ENCODE measurements around the gene TSPAN7.

Gene TSPAN7

DNA sequence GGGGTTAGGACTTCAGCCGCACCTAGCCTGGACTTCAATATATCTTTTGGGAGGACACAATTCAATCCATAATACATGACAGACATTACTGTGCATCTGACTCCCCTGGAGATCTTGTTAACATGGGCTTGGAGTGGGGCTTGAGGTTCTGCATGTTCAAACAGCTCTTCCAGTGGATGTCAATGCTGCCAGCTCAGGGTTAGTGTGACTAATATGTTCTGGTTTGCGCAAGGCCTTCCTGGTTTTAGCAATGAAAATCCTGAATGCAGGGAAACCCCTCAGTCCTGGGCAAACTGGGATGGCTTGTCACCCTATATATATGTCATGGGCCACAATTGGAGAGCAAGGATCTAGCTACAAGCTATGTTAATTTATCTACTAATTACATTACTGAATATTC lies 2.7 kb upstream of the TSPAN7 start:
- Histone ChIP-seq H3K4me3 (ENCODE audit: low read length) (no peak overlapping the region), H3K9me2 (replicated peaks; ENCODE audit: control insufficient read depth, low read length) (no peaks in the 10 kb centered on the region), H3K27ac (ENCODE audit: low read depth, low read length) (no peak overlapping the region), H3K79me2 (ENCODE audit: control insufficient read depth, low read length) (no peaks in the 10 kb centered on the region), H3K27me3 (ENCODE audit: control insufficient read depth, low read length) (no peaks in the 10 kb centered on the region), H3F3A (ENCODE audit: control insufficient read depth, insufficient read depth) (no peaks in the 10 kb centered on the region), H3K36me3 (ENCODE audit: control insufficient read depth, low read length) (no peaks in the 10 kb centered on the region), H3K4me1 (ENCODE audit: control insufficient read depth, low read length) (no peaks in the 10 kb centered on the region), H4K20me1 (ENCODE audit: control insufficient read depth, insufficient read depth, low read depth, low read length) (no peaks in the 10 kb centered on the region), H3K9me3 (ENCODE audit: control insufficient read depth, insufficient read depth, low read length) (no peaks in the 10 kb centered on the region), H3K4me2 (ENCODE audit: low read length) (no peak overlapping the region)
- TF ChIP-seq EZH2phosphoT487 (IDR thresholded peaks at IDR 0.05; ENCODE audit: borderline replicate concordance, low read length) = no peak
- TF ChIP-seq, protein P1, sequence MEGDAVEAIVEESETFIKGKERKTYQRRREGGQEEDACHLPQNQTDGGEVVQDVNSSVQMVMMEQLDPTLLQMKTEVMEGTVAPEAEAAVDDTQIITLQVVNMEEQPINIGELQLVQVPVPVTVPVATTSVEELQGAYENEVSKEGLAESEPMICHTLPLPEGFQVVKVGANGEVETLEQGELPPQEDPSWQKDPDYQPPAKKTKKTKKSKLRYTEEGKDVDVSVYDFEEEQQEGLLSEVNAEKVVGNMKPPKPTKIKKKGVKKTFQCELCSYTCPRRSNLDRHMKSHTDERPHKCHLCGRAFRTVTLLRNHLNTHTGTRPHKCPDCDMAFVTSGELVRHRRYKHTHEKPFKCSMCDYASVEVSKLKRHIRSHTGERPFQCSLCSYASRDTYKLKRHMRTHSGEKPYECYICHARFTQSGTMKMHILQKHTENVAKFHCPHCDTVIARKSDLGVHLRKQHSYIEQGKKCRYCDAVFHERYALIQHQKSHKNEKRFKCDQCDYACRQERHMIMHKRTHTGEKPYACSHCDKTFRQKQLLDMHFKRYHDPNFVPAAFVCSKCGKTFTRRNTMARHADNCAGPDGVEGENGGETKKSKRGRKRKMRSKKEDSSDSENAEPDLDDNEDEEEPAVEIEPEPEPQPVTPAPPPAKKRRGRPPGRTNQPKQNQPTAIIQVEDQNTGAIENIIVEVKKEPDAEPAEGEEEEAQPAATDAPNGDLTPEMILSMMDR (IDR thresholded peaks at IDR 0.05; ENCODE audit: low read depth, low read length, poor library complexity, severe bottlenecking) = no peak

DNA sequence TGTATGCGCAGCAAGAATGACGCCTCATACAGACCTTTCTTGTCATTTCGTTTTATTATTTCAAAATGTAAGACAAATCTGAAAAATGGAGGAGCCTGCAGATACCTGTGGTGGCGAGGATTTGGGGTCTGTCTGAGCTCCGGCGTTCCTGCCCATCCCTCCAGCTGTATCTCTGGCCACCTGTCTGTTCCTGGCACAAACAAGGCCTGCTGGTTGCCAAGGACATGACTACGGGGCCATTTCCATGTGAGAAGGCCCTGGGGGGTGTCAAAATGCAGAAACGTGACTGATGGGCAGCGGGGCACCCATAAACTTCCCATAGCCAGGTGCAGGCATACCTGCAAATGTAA lies 591 bp upstream of the TSPAN7 start:
- H3K4me3 ChIP-seq (ENCODE audit: low read length) = no peak overlapping the region
- H4K20me1 ChIP-seq (ENCODE audit: control insufficient read depth, insufficient read depth, low read depth, low read length) = no peaks in the 10 kb centered on the region
- no peak overlapping the region for H3K4me2 ChIP-seq (ENCODE audit: low read length)
- no peaks in the 10 kb centered on the region for H3K4me1 ChIP-seq (ENCODE audit: control insufficient read depth, low read length)
- no peaks in the 10 kb centered on the region for H3K9me3 ChIP-seq (ENCODE audit: control insufficient read depth, insufficient read depth, low read length)
- no peaks in the 10 kb centered on the region for H3K27me3 ChIP-seq (ENCODE audit: control insufficient read depth, low read length)
- H3K9me2 ChIP-seq (replicated peaks; ENCODE audit: control insufficient read depth, low read length) = no peaks in the 10 kb centered on the region
- no peaks in the 10 kb centered on the region for H3F3A ChIP-seq (ENCODE audit: control insufficient read depth, insufficient read depth)
- H3K79me2 ChIP-seq (ENCODE audit: control insufficient read depth, low read length) = no peaks in the 10 kb centered on the region
- no peaks in the 10 kb centered on the region for H3K36me3 ChIP-seq (ENCODE audit: control insufficient read depth, low read length)
- H3K27ac ChIP-seq (ENCODE audit: low read depth, low read length) = no peak overlapping the region
- TF ChIP-seq EZH2phosphoT487 (IDR thresholded peaks at IDR 0.05; ENCODE audit: borderline replicate concordance, low read length) = no peak
- TF ChIP-seq, protein P1 (IDR thresholded peaks at IDR 0.05; ENCODE audit: low read depth, low read length, poor library complexity, severe bottlenecking) = no peak

DNA sequence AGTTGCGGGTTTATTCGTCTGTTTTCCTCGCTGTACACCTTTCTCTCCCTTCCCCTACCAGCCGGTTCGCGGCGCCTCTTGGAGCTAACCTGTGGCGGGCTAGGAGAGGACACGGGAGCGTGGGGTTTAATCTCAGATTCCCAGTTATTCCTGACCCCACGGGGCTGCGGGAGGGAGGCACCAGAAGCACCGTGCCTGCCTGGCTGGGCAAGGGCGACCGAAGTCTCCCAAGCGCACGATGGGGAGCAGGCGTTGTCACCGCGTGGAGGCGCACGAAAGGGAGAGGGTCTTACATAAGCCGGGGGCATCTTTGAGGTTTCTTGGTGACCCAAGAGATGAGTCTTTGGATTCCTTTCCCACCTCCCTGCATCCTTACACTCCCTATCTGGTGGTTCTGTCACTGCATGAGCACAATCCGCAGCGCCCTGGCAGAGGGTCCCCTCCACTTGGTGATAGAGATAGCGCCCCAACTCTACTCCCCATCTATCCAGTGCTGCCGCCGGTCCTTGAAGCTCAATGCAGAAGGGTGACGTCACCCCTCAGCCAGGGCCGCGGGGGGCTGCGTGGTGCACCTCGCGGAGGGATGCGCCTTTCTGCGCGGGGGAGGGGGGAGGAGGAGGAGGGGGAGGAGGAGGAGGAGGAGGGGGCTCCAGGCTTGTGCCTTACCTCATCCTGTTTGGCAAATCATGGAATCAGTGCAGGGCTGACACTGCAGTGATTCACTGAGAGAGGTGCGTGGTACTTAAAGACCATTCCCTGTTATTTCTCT lies 793 bp downstream of the TSPAN7 start:
- no peak overlapping the region for H3K27ac ChIP-seq (ENCODE audit: low read depth, low read length)
- no peaks in the 10 kb centered on the region for H3K36me3 ChIP-seq (ENCODE audit: control insufficient read depth, low read length)
- no peaks in the 10 kb centered on the region for H3K27me3 ChIP-seq (ENCODE audit: control insufficient read depth, low read length)
- no peaks in the 10 kb centered on the region for H3F3A ChIP-seq (ENCODE audit: control insufficient read depth, insufficient read depth)
- no peaks in the 10 kb centered on the region for H4K20me1 ChIP-seq (ENCODE audit: control insufficient read depth, insufficient read depth, low read depth, low read length)
- no peaks in the 10 kb centered on the region for H3K79me2 ChIP-seq (ENCODE audit: control insufficient read depth, low read length)
- no peaks in the 10 kb centered on the region for H3K9me3 ChIP-seq (ENCODE audit: control insufficient read depth, insufficient read depth, low read length)
- H3K4me2 ChIP-seq (ENCODE audit: low read length) = no peak overlapping the region
- no peaks in the 10 kb centered on the region for H3K9me2 ChIP-seq (replicated peaks; ENCODE audit: control insufficient read depth, low read length)
- TF ChIP-seq, protein P1 (IDR thresholded peaks at IDR 0.05; ENCODE audit: low read depth, low read length, poor library complexity, severe bottlenecking) = no peak
- no peak for TF ChIP-seq EZH2phosphoT487 (IDR thresholded peaks at IDR 0.05; ENCODE audit: borderline replicate concordance, low read length)
- H3K4me3 ChIP-seq (ENCODE audit: low read length) = no peak overlapping the region
- no peaks in the 10 kb centered on the region for H3K4me1 ChIP-seq (ENCODE audit: control insufficient read depth, low read length)

Measured in DOHH2 (cell line).